ENCODE measurements around the gene ALKBH4. TPM values are rescaled to one million over a fixed set of nuclear protein-coding genes. Genes with fewer than 3 reads are reported as not detected.
A peak's percentile ranks its signal among the peaks of the same experiment; 100 is the strongest.

The ALKBH4 gene
- total RNA-seq, 1 experiment from 2014 or later = 5.9 TPM

DNA sequence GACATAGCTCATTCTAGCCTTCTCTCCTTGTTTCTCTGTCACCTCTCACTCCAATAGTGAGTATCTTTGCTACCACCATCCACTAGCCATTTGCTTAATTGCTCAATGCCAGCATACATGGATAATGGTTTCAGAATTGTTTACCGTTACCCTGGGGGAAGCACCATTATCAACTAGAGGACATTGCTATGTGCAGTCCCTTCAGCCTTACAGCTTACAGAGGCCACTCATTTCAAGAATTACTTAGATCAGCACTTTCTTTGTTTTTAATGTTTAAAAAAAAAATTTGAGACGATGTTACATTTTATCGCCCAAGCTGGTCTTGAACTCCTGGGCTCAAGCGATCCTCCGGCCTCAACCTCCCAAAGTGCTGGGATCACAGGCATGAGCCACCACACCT lies 46.1 kb downstream of the ALKBH4 start:
- ChIA-PET CTCF (interaction anchor here (0.6 kb wide), 1 partner anchor 14 kb away, joined by 3 read pairs; no protein-coding TSS in a partner anchor), POLR2A (interaction anchor here (0.7 kb wide), 1 partner anchor 11 kb away, joined by 3 read pairs; no protein-coding TSS in a partner anchor)
- no peaks in the 10 kb centered on the region for H3K27me3 Mint-ChIP-seq (ENCODE audit: insufficient read depth, unreplicated experiment)
- H3K9me3 Mint-ChIP-seq (ENCODE audit: unreplicated experiment) = no peaks in the 10 kb centered on the region
- BruUV-seq (replicated peaks) = no TSS peak
- DNase-seq (ENCODE audit: unreplicated experiment) = no peak
- no peak overlapping the region for H3K27ac Mint-ChIP-seq (ENCODE audit: low read depth, unreplicated experiment)
- no peak overlapping the region for H3K4me3 Mint-ChIP-seq (ENCODE audit: unreplicated experiment)
- H3K36me3 Mint-ChIP-seq (ENCODE audit: insufficient read depth, unreplicated experiment) = peaks cover 92% of the 10 kb centered on the region
- TF ChIP-seq, protein P1, sequence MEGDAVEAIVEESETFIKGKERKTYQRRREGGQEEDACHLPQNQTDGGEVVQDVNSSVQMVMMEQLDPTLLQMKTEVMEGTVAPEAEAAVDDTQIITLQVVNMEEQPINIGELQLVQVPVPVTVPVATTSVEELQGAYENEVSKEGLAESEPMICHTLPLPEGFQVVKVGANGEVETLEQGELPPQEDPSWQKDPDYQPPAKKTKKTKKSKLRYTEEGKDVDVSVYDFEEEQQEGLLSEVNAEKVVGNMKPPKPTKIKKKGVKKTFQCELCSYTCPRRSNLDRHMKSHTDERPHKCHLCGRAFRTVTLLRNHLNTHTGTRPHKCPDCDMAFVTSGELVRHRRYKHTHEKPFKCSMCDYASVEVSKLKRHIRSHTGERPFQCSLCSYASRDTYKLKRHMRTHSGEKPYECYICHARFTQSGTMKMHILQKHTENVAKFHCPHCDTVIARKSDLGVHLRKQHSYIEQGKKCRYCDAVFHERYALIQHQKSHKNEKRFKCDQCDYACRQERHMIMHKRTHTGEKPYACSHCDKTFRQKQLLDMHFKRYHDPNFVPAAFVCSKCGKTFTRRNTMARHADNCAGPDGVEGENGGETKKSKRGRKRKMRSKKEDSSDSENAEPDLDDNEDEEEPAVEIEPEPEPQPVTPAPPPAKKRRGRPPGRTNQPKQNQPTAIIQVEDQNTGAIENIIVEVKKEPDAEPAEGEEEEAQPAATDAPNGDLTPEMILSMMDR (IDR thresholded peaks at IDR 0.05; ENCODE audit: unreplicated experiment) = no peak
- intact Hi-C loops (cut with micrococcal nuclease) = no loop called here
- no peaks in the 10 kb centered on the region for H3K4me1 Mint-ChIP-seq (ENCODE audit: insufficient read depth, unreplicated experiment)

DNA sequence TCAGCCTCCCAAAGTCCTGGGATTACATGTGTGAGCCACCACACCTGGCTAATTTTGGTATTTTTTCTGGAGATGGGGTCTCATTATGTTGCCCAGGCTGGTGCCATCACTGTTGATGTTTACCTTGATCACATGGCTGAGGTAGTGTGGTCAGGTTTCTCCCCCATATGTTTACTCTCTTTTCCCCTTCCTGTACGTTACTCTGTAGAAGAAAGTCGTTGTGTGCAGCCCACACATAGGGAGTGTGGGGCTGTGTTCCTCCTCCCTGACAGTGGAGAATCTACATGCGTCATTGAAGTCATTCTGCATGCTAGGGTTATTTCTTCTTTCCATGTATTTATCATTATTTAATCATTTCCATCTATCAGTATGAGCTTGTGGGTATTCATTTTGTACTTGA lies 47.6 kb downstream of the ALKBH4 start:
- POLR2A ChIA-PET = no interaction called here
- CTCF ChIA-PET = interaction anchor here (0.7 to 1.1 kb wide), 2 partner anchors 13 to 132 kb away, joined by 3 to 4 read pairs; no protein-coding TSS in a partner anchor
- TF ChIP-seq, protein P1 (IDR thresholded peaks at IDR 0.05; ENCODE audit: unreplicated experiment) = no peak
- no TSS peak for BruUV-seq (replicated peaks)
- Mint-ChIP-seq H3K4me3 (ENCODE audit: unreplicated experiment) (no peak overlapping the region), H3K27ac (ENCODE audit: low read depth, unreplicated experiment) (peak overlapping the region; percentile 32), H3K9me3 (ENCODE audit: unreplicated experiment) (no peaks in the 10 kb centered on the region), H3K4me1 (ENCODE audit: insufficient read depth, unreplicated experiment) (no peaks in the 10 kb centered on the region), H3K27me3 (ENCODE audit: insufficient read depth, unreplicated experiment) (no peaks in the 10 kb centered on the region), H3K36me3 (ENCODE audit: insufficient read depth, unreplicated experiment) (peaks cover 92% of the 10 kb centered on the region)
- no peak for DNase-seq (ENCODE audit: unreplicated experiment)
- intact Hi-C loops (cut with micrococcal nuclease) = no loop called here

DNA sequence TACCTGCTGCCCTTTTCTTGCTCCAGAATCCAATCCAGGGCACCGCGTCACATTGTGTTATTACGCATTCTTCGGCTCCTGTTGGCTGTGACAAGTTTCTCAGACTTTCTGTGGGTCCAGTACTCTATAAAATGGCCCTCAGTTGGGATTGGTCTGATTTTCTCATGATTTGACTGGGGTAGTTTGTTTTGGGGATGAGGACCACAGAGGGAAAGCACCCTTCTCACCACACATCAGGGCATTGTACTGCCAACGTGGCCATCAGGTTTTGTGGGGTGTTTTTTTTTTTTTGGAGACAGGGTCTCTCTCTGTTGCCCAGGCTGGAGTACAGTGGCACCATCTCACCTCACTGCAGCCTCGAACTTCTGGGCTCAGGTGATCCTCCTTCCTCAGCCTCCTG lies 48.3 kb downstream of the ALKBH4 start:
- Mint-ChIP-seq H3K36me3 (ENCODE audit: insufficient read depth, unreplicated experiment) (peaks cover 93% of the 10 kb centered on the region), H3K4me1 (ENCODE audit: insufficient read depth, unreplicated experiment) (no peaks in the 10 kb centered on the region), H3K27me3 (ENCODE audit: insufficient read depth, unreplicated experiment) (no peaks in the 10 kb centered on the region), H3K4me3 (ENCODE audit: unreplicated experiment) (no peak overlapping the region), H3K9me3 (ENCODE audit: unreplicated experiment) (no peaks in the 10 kb centered on the region), H3K27ac (ENCODE audit: low read depth, unreplicated experiment) (no peak overlapping the region)
- ChIA-PET CTCF (no interaction called here), POLR2A (interaction anchor here (0.5 kb wide), 1 partner anchor 24 kb away, joined by 3 read pairs; no protein-coding TSS in a partner anchor)
- no peak for DNase-seq (ENCODE audit: unreplicated experiment)
- no TSS peak for BruUV-seq (replicated peaks)
- intact Hi-C loops (cut with micrococcal nuclease) = no loop called here
- TF ChIP-seq, protein P1 (IDR thresholded peaks at IDR 0.05; ENCODE audit: unreplicated experiment) = no peak

DNA sequence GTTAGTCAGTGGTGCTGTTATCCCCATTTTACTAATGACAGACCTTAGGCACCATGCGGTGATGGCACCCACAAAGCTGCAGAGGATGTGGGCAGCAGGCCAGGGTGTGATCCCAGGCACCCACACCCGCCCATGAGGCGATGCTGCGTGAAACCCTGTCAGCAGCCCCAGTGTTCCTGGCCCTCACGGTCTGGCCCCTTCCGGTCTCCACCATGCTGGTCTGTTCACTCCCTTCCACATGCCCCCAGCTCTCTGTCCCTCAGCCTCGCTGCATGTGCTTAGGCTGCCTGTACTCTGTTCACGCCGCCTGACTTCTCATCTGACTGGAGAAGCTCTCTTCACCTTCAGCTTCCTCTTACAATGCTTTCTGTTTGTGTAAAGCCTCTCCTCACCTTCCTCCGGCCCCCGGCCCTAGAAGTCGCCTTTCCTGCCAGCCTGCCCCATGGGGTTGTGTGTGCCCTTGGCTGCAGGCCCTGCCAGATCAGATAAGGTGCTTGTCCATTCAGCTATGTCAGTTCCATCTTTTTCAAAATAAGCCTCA lies 48.9 kb downstream of the ALKBH4 start:
- intact Hi-C loops (cut with micrococcal nuclease) = no loop called here
- no peaks in the 10 kb centered on the region for H3K9me3 Mint-ChIP-seq (ENCODE audit: unreplicated experiment)
- BruUV-seq (replicated peaks) = no TSS peak
- no peak overlapping the region for H3K27ac Mint-ChIP-seq (ENCODE audit: low read depth, unreplicated experiment)
- H3K4me3 Mint-ChIP-seq (ENCODE audit: unreplicated experiment) = no peak overlapping the region
- ChIA-PET POLR2A (interaction anchor here (1.1 kb wide), 1 partner anchor 14 kb away, joined by 4 read pairs; no protein-coding TSS in a partner anchor), CTCF (interaction anchor here (0.7 to 1.9 kb wide), 3 partner anchors 11 to 143 kb away, joined by 3 to 6 read pairs (median 4); no protein-coding TSS in a partner anchor)
- H3K27me3 Mint-ChIP-seq (ENCODE audit: insufficient read depth, unreplicated experiment) = no peaks in the 10 kb centered on the region
- H3K36me3 Mint-ChIP-seq (ENCODE audit: insufficient read depth, unreplicated experiment) = peaks cover 93% of the 10 kb centered on the region
- TF ChIP-seq, protein P1 (IDR thresholded peaks at IDR 0.05; ENCODE audit: unreplicated experiment) = no peak
- no peak for DNase-seq (ENCODE audit: unreplicated experiment)
- H3K4me1 Mint-ChIP-seq (ENCODE audit: insufficient read depth, unreplicated experiment) = no peaks in the 10 kb centered on the region

Data from MCF 10A (cell line).